SH-SY5Y (cell line): ENCODE results near the gene PRR12.

Experiments used
- GATA2 ChIP-seq: IDR thresholded peaks from 2 replicates; pipeline ENCODE4 v1.6.1; 2011; ENCODE audit warnings: mild to moderate bottlenecking, low read depth, low read length
- GATA3 ChIP-seq: IDR thresholded peaks from 2 replicates; pipeline ENCODE4 v1.6.1; 2011; ENCODE audit warnings: low read depth, mild to moderate bottlenecking, low read length, moderate library complexity

PRR12 gene

DNA sequence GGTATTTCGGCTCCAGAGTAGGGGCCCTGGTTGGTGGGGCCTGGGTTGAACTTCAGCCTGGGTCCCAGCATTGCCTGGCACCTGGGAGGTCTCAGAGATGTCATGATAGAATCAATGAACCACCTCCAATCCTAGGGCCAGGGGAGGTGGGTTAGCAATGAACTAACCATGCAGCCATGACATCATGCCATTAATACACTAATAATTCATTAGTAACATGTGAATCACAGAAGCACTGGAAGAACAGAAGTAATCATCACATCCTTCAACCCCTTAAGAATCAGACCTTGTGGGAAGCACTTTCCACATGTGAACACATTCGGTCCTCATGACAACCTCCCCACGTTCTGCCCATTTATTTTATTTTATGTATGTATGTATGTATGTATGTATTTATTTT, 17.6 kb upstream of the PRR12 start:
- no peak for TF ChIP-seq GATA3
- TF ChIP-seq GATA2: no peak

- TF ChIP-seq GATA3 (no peak), GATA2 (no peak)
Observed at GRCh38 chr19:49574206-49574755, 16.7 kb upstream of the PRR12 start.

DNA sequence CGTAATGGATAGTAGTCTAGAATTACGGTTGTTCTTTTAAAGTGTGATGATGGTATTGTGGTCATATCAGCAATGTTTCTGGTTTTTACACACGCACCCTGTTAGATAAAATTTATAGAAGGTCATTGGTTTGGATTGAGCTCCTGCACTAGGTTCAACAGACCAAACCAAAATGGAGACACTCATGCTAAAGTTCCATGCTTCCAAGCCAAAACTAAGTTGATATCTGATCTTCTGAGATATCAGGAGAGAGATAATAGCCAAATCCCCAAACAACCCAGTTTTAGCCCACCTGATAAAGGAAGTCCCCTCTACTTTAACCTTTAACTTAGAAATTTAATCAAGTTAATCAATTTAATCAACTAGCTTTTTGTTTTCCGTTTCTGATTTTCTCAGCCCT, 11.8 kb upstream of the PRR12 start:
- TF ChIP-seq GATA2 (no peak), GATA3 (no peak)

DNA sequence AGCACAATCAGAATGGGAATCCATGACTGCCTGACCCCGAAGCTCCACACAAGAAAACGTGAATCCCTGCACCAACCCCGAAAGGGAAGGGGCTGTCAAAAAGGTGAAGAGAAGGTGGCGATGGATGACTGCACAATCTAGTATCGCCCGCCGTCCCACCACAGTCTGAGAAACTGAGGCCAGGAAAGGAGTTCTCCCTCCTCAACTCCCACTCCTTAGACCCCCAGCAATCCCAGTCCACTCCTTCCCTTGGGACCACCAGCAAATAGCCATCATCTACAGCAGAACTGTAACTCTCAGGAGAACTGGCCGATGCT, 11.1 kb upstream of the PRR12 start:
- no peak for TF ChIP-seq GATA2
- TF ChIP-seq GATA3: no peak

GRCh38 chr19:49580264-49581006, 10.5 kb upstream of the PRR12 start, which contains the start of gene NOSIP:
Gene NOSIP (minus strand): TSS chr19:49580556. CDS start chr19:49560691, 19,865 bp downstream.
- no peak for TF ChIP-seq GATA2
- TF ChIP-seq GATA3: no peak

DNA sequence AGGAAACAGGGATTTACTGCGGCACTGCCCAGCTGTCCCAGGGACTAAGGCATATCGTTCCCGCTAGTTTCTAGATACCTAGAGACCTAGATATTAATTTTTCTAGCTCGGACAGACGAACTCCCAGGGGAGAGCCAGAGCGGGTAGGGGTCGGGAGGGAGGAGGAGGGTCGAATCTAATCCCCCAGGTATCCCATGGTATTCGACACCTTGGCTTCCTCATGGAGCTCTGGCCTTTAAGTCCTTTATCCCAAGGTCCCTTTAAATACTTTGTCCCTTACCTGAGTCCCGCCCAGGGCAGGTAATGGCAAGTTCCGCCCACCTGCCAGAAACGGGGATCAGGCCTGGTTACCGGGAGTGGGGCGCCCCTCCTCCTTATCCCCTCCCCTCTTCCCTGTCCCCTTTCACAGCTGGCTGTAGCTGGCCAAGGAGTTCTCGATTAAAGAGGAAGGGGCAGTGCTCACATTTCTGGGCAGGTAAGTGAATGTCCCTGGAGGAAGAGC, 9.9 kb upstream of the PRR12 start, which contains the start of gene PRRG2:
Gene PRRG2 (plus strand): TSS at position 310 of the 502 bp plus-strand sequence. CDS start 1,904 bp downstream, outside the sequence.
- TF ChIP-seq GATA2 (no peak), GATA3 (no peak)

GRCh38 chr19:49583239-49583638, 7.7 kb upstream of the PRR12 start:
- no peak for TF ChIP-seq GATA3

- TF ChIP-seq GATA2 (no peak), GATA3 (no peak)
Observed at GRCh38 chr19:49585023-49585422, 6.0 kb upstream of the PRR12 start.

- TF ChIP-seq GATA3 (no peak), GATA2 (no peak)
Observed at GRCh38 chr19:49587227-49587626, 3.8 kb upstream of the PRR12 start.

DNA sequence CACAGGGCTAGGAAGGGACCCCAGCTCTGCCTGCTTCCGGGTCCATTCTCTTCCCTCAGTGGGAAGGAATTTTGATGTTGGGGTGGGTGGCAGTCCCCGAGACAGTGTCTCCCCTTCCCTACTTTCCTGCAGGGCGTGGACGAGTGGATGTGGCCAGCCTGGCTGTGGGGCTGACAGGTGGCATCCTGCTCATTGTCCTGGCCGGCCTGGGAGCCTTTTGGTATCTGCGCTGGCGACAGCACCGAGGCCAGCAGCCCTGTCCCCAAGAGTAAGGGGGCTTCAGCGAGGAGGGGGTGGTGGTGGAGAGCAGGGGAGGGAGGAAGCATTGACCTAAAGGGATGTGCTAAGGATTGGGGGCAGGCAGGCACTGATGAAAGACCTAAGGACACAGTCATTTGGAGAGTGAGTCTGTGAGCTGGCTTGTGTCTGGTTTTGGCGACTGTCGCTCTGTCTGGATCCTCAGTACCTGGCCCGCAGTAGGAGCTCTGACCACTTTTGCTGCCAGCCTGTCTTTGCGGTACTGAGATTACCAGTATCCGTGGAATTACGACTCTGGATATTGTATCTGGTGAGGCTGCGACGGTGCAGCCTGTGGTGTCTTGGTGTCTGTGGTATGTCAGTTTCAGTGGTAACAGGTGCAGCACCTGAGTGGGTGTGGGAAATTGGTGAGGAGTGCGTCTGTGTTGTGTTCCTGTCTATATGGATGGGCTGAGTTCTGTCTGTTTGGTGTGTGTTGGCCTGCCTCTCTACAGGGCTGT, 2.4 kb upstream of the PRR12 start:
- no peak for TF ChIP-seq GATA3
- no peak for TF ChIP-seq GATA2

DNA sequence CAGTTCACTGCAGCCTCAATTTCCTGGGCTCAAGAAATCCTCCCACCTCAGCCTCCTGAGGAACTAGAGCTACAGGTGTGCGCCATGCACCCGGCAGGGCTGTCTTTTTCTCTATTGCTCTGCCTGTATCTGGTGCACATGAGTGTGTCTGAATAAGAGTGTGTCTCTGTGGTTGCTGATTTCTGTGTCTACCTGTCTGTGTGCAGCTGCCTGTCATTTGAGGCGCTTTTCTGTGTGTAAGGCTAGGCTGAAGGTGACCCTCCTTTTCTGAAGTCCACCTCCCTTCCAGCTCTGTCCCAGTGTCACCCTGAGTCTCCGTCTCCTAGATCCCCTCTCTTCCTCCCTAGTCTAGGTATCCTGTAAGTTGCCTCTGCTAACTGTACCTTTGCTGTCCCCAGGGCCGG, 1.5 kb upstream of the PRR12 start:
- TF ChIP-seq GATA3: no peak
- no peak for TF ChIP-seq GATA2

- TF ChIP-seq GATA3 (no peak), GATA2 (no peak)
Observed at GRCh38 chr19:49590071-49590970, 661 bp upstream of the PRR12 start.

DNA sequence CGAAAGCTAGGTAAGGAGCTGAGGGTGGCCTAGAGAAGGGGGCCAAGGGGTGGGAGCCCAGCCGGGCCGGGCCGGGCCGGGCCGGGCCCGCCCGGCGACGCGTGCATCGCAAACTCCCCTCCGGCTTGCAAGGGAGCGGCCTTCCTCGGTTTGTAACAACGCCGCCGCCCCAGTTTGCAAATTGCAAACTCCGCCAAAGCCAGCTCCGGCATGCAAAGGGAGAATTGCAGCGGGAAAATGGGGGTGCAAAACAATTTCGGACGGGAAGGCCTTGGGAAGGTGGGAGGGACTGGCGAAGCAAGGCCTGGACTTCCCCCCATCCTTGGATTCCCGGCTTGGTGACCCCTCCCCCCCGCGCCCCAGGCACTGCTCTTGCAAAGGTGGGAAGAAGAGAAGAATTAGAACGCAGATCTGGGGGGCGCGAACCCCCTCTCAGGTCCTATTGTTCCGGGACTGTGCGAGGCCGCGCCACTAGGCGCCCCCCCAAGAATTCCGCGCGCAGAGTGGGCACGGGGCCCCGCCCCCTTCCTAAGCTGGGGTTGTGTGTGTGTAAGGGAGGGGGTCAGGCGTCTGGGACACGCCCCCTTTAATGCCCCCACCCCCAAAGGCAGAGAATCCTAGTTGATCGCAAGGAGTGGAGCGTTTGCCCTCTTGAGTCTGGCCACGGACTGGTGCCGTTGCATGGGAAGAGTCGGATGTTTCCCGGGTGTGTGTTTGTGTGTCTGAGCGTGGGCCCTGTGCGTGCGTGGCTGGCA, 926 bp downstream of the PRR12 start:
- TF ChIP-seq GATA3 (no peak), GATA2 (no peak)
